ENCODE results near the gene ZNF768. TPM values are rescaled to one million over a fixed set of nuclear protein-coding genes. Genes with fewer than 3 reads are reported as not detected.
A peak's percentile ranks its signal among the peaks of the same experiment; 100 is the strongest.
"Not testable (repeated sequence)": the region's sequence is repeated elsewhere in the genome, so short reads cannot be mapped to it uniquely, and the experiment has no call there.

The ZNF768 gene
- total RNA-seq, 1 experiment from 2014 or later = 64.2 TPM

- Histone ChIP-seq H3K27me3 (ENCODE audit: insufficient read depth, low read depth) (0 out of 2 replicates have a peak, but pooled peaks cover 4% of the 10 kb centered on the region), H3K27ac (no peak overlapping the region), H3K9me3 (ENCODE audit: insufficient read depth, low read depth) (no peaks in the 10 kb centered on the region), H3K4me2 (no peak overlapping the region), H2AFZ (no peak overlapping the region), H3F3A (ENCODE audit: insufficient read depth, low read depth) (no peaks in the 10 kb centered on the region), H3K4me3 (no peak overlapping the region), H3K9me2 (ENCODE audit: insufficient read depth) (no peaks in the 10 kb centered on the region), H3K4me1 (replicated peaks; ENCODE audit: insufficient read depth) (no peaks in the 10 kb centered on the region), H4K20me1 (ENCODE audit: insufficient read depth) (no peaks in the 10 kb centered on the region), H3K36me3 (ENCODE audit: low read depth) (no peaks in the 10 kb centered on the region), H3K79me2 (ENCODE audit: low read depth) (no peaks in the 10 kb centered on the region)
- POLR2A ChIA-PET (ENCODE audit: unreplicated experiment) = no interaction called here
- peak; percentile 55; the same call in 1 of the 2 replicates for TF ChIP-seq CTCF (conservative IDR thresholded peaks at IDR 0.05)
- TF ChIP-seq EZH2 (IDR thresholded peaks at IDR 0.05; ENCODE audit: low read depth) = no peak
- intact Hi-C loops (cut with micrococcal nuclease; ENCODE audit: unreplicated experiment) = no loop called here
- CTCF ChIA-PET = interaction anchor here (1.8 kb wide), 1 partner anchor 33 kb away, joined by 4 read pairs; no protein-coding TSS in a partner anchor
- no peak for DNase-seq
- BruUV-seq (replicated peaks) = no TSS peak
Measured at GRCh38 chr16:30482366-30482765, 44.0 kb downstream of the ZNF768 start.

GRCh38 chr16:30481381-30481780 is 45.0 kb downstream of the ZNF768 start:
- Histone ChIP-seq H3K4me3 (no peak overlapping the region), H2AFZ (no peak overlapping the region), H3K9me3 (ENCODE audit: insufficient read depth, low read depth) (no peaks in the 10 kb centered on the region), H3K36me3 (ENCODE audit: low read depth) (no peaks in the 10 kb centered on the region), H3F3A (ENCODE audit: insufficient read depth, low read depth) (no peaks in the 10 kb centered on the region), H3K9me2 (ENCODE audit: insufficient read depth) (no peaks in the 10 kb centered on the region), H3K27me3 (ENCODE audit: insufficient read depth, low read depth) (0 out of 2 replicates have a peak, but pooled peaks cover 4% of the 10 kb centered on the region), H3K27ac (no peak overlapping the region), H3K4me1 (replicated peaks; ENCODE audit: insufficient read depth) (no peaks in the 10 kb centered on the region), H3K4me2 (no peak overlapping the region), H3K79me2 (ENCODE audit: low read depth) (no peaks in the 10 kb centered on the region), H4K20me1 (ENCODE audit: insufficient read depth) (no peaks in the 10 kb centered on the region)
- DNase-seq = no peak
- CTCF ChIA-PET = no interaction called here
- TF ChIP-seq CTCF (conservative IDR thresholded peaks at IDR 0.05) (no peak), EZH2 (IDR thresholded peaks at IDR 0.05; ENCODE audit: low read depth) (no peak)
- no TSS peak for BruUV-seq (replicated peaks)
- intact Hi-C loops (cut with micrococcal nuclease; ENCODE audit: unreplicated experiment) = no loop called here
- POLR2A ChIA-PET (ENCODE audit: unreplicated experiment) = interaction anchor here (0.6 kb wide), 1 partner anchor 10 kb away, joined by 7 read pairs; no protein-coding TSS in a partner anchor

GRCh38 chr16:30478766-30479478 is 47.4 kb downstream of the ZNF768 start:
- no peaks in the 10 kb centered on the region for H3K9me3 ChIP-seq (ENCODE audit: insufficient read depth, low read depth)
- H3K27ac ChIP-seq = no peak overlapping the region
- intact Hi-C loops (cut with micrococcal nuclease; ENCODE audit: unreplicated experiment) = no loop called here
- ChIA-PET POLR2A (ENCODE audit: unreplicated experiment) (no interaction called here), CTCF (interaction anchor here (0.6 to 0.9 kb wide), 3 partner anchors 9 to 119 kb away, joined by 3 to 21 read pairs (median 8); no protein-coding TSS in a partner anchor)
- H3K9me2 ChIP-seq (ENCODE audit: insufficient read depth) = no peaks in the 10 kb centered on the region
- BruUV-seq (replicated peaks) = no TSS peak
- no peaks in the 10 kb centered on the region for H3F3A ChIP-seq (ENCODE audit: insufficient read depth, low read depth)
- no peak for DNase-seq
- no peak overlapping the region for H3K4me3 ChIP-seq
- H3K27me3 ChIP-seq (ENCODE audit: insufficient read depth, low read depth) = peaks cover 14% of the 10 kb centered on the region; the same call in 1 of the 2 replicates
- no peak overlapping the region for H3K4me2 ChIP-seq
- H3K4me1 ChIP-seq (replicated peaks; ENCODE audit: insufficient read depth) = no peaks in the 10 kb centered on the region
- no peaks in the 10 kb centered on the region for H3K79me2 ChIP-seq (ENCODE audit: low read depth)
- no peaks in the 10 kb centered on the region for H3K36me3 ChIP-seq (ENCODE audit: low read depth)
- TF ChIP-seq EZH2 (IDR thresholded peaks at IDR 0.05; ENCODE audit: low read depth) = no peak
- TF ChIP-seq CTCF (conservative IDR thresholded peaks at IDR 0.05) = no peak
- no peaks in the 10 kb centered on the region for H4K20me1 ChIP-seq (ENCODE audit: insufficient read depth)
- no peak overlapping the region for H2AFZ ChIP-seq

GRCh38 chr16:30477773-30478172 is 48.6 kb downstream of the ZNF768 start:
- H3K9me2 ChIP-seq (ENCODE audit: insufficient read depth); H3K36me3 ChIP-seq (ENCODE audit: low read depth); H3K79me2 ChIP-seq (ENCODE audit: low read depth); DNase-seq; H3K27ac ChIP-seq; intact Hi-C loops (cut with micrococcal nuclease; ENCODE audit: unreplicated experiment); H3K4me1 ChIP-seq (replicated peaks; ENCODE audit: insufficient read depth); H3F3A ChIP-seq (ENCODE audit: insufficient read depth, low read depth); H3K9me3 ChIP-seq (ENCODE audit: insufficient read depth, low read depth); H2AFZ ChIP-seq; H3K4me3 ChIP-seq; BruUV-seq (replicated peaks); POLR2A ChIA-PET (ENCODE audit: unreplicated experiment); CTCF ChIA-PET; H3K4me2 ChIP-seq; H4K20me1 ChIP-seq (ENCODE audit: insufficient read depth): not testable (repeated sequence)
- H3K27me3 ChIP-seq (ENCODE audit: insufficient read depth, low read depth) = peaks cover 14% of the 10 kb centered on the region; the same call in 1 of the 2 replicates
